Liver (tissue), 3 donors: ENCODE data around the gene PLA2G15.

Experiments
- EGR1 ChIP-seq, 2 donors: IDR thresholded peaks; 2 replicates each; pipeline ENCODE4 v1.6.1; 2016 to 2018; ENCODE audit warnings: antibody characterized with exemption in 2 of 2, low read depth in 2 of 2
- GABPA ChIP-seq, 2 donors: IDR thresholded peaks in 1 of 2; conservative IDR thresholded peaks in 1 of 2; 2 replicates each; pipeline ENCODE4 v1.6.1; 2016; ENCODE audit warnings: antibody characterized with exemption in 2 of 2, mild to moderate bottlenecking in 1 of 2, moderate library complexity in 1 of 2
- HNF4A ChIP-seq, 2 donors: conservative IDR thresholded peaks; 2 replicates each; pipeline ENCODE4 v1.6.1; 2016; ENCODE audit warnings: antibody characterized with exemption in 2 of 2, mild to moderate bottlenecking in 2 of 2
- HNF4G ChIP-seq: IDR thresholded peaks from 2 replicates; pipeline ENCODE4 v1.6.1; 2016; ENCODE audit warnings: antibody characterized with exemption
- JUND ChIP-seq, 2 donors: IDR thresholded peaks; 2 replicates each; pipeline ENCODE4 v1.6.1; 2016; ENCODE audit warnings: antibody characterized with exemption in 2 of 2
- RAD21 ChIP-seq, 2 donors: IDR thresholded peaks; 2 replicates each; pipeline ENCODE4 v1.6.1; 2016; ENCODE audit warnings: antibody characterized with exemption in 2 of 2, mild to moderate bottlenecking in 2 of 2
- REST ChIP-seq: IDR thresholded peaks from 2 replicates; pipeline ENCODE4 v1.6.1; 2016; ENCODE audit warnings: antibody characterized with exemption, mild to moderate bottlenecking
- SP1 ChIP-seq: IDR thresholded peaks from 2 replicates; pipeline ENCODE4 v1.6.1; 2018; ENCODE audit warnings: antibody characterized with exemption, mild to moderate bottlenecking
- TAF1 ChIP-seq: conservative IDR thresholded peaks from 2 replicates; pipeline ENCODE4 v1.6.1; 2016; ENCODE audit warnings: antibody characterized with exemption, mild to moderate bottlenecking
- YY1 ChIP-seq: IDR thresholded peaks from 2 replicates; pipeline ENCODE4 v1.6.1; 2016; ENCODE audit warnings: antibody characterized with exemption, mild to moderate bottlenecking
- TF ChIP-seq, protein P1 (sequence below): fragments of 150-350 bp; IDR thresholded peaks from 2 replicates; pipeline ENCODE4 v1.5.1; 2017; ENCODE audit warnings: improper control_type of control experiment, low read depth, low read length; ENCODE audit not compliant: missing input control
- TF ChIP-seq, protein P2 (sequence below): IDR thresholded peaks from 2 replicates; pipeline ENCODE4 v1.6.1; 2016; ENCODE audit warnings: antibody characterized with exemption
- TF ChIP-seq, protein P3 (sequence below): IDR thresholded peaks from 2 replicates; pipeline ENCODE4 v1.6.1; 2016; ENCODE audit warnings: antibody characterized with exemption
- donor health status: healthy.
- donor health status: healthy.

DNA sequence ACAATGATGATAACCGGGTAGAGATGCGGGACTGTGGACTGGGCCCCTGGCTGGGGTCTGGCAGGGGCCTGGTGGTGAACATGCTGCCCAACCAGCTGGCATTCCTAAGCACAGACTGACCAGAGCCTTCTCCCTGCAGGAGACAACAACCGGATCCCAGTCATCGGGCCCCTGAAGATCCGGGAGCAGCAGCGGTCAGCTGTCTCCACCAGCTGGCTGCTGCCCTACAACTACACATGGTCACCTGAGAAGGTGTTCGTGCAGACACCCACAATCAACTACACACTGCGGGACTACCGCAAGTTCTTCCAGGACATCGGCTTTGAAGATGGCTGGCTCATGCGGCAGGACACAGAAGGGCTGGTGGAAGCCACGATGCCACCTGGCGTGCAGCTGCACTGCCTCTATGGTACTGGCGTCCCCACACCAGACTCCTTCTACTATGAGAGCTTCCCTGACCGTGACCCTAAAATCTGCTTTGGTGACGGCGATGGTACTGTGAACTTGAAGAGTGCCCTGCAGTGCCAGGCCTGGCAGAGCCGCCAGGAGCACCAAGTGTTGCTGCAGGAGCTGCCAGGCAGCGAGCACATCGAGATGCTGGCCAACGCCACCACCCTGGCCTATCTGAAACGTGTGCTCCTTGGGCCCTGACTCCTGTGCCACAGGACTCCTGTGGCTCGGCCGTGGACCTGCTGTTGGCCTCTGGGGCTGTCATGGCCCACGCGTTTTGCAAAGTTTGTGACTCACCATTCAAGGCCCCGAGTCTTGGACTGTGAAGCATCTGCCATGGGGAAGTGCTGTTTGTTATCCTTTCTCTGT, 14.0 kb downstream of the PLA2G15 start:
- TF ChIP-seq, protein P1, sequence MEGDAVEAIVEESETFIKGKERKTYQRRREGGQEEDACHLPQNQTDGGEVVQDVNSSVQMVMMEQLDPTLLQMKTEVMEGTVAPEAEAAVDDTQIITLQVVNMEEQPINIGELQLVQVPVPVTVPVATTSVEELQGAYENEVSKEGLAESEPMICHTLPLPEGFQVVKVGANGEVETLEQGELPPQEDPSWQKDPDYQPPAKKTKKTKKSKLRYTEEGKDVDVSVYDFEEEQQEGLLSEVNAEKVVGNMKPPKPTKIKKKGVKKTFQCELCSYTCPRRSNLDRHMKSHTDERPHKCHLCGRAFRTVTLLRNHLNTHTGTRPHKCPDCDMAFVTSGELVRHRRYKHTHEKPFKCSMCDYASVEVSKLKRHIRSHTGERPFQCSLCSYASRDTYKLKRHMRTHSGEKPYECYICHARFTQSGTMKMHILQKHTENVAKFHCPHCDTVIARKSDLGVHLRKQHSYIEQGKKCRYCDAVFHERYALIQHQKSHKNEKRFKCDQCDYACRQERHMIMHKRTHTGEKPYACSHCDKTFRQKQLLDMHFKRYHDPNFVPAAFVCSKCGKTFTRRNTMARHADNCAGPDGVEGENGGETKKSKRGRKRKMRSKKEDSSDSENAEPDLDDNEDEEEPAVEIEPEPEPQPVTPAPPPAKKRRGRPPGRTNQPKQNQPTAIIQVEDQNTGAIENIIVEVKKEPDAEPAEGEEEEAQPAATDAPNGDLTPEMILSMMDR: no peak
- TF ChIP-seq, protein P2, sequence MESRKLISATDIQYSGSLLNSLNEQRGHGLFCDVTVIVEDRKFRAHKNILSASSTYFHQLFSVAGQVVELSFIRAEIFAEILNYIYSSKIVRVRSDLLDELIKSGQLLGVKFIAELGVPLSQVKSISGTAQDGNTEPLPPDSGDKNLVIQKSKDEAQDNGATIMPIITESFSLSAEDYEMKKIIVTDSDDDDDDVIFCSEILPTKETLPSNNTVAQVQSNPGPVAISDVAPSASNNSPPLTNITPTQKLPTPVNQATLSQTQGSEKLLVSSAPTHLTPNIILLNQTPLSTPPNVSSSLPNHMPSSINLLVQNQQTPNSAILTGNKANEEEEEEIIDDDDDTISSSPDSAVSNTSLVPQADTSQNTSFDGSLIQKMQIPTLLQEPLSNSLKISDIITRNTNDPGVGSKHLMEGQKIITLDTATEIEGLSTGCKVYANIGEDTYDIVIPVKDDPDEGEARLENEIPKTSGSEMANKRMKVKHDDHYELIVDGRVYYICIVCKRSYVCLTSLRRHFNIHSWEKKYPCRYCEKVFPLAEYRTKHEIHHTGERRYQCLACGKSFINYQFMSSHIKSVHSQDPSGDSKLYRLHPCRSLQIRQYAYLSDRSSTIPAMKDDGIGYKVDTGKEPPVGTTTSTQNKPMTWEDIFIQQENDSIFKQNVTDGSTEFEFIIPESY: no peak
- TF ChIP-seq SP1: no peak
- TF ChIP-seq YY1: no peak
- no peak for TF ChIP-seq JUND (IDR thresholded peaks at IDR 0.05)
- no peak for TF ChIP-seq REST
- TF ChIP-seq GABPA (IDR thresholded peaks at IDR 0.05 in 1 of 2, conservative IDR thresholded peaks at IDR 0.05 in 1 of 2): no peak
- TF ChIP-seq, protein P3, sequence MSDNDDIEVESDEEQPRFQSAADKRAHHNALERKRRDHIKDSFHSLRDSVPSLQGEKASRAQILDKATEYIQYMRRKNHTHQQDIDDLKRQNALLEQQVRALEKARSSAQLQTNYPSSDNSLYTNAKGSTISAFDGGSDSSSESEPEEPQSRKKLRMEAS: no peak
- TF ChIP-seq RAD21 (IDR thresholded peaks at IDR 0.05): no peak
- TF ChIP-seq HNF4G: no peak
- TF ChIP-seq TAF1: no peak
- TF ChIP-seq HNF4A (conservative IDR thresholded peaks at IDR 0.05): no peak
- TF ChIP-seq EGR1 (IDR thresholded peaks at IDR 0.05; ENCODE audit: low read depth in 2 of 2): no peak
